RWPE1 (cell line): ENCODE data around the gene HCN4.

Experiments
- CTCF ChIA-PET: fragments of 350-600 bp; sonication (Branson Sonifier 250); formaldehyde crosslinking; extraction: SDS; loops from one replicate; lab custom pipeline; 2021; lab: Yijun Ruan, JAX
- POLR2A ChIA-PET: fragments of 400-600 bp; formaldehyde crosslinking; extraction: SDS; loops from one replicate; lab custom pipeline; 2020; ENCODE audit warnings: antibody characterized with exemption; ENCODE audit not compliant: low non-redundant PET; lab: Yijun Ruan, JAX
- DNase-seq: peaks from one replicate; pipeline ENCODE4 v3.0.0; 2012; ENCODE audit warnings: low spot score
- H3K27ac ChIP-seq: fragments of 450-650 bp; 2 replicates; pipeline ENCODE4 v1.5.1; 2017
- TF ChIP-seq, protein P1 (sequence below): fragments of 450-650 bp; conservative IDR thresholded peaks from 2 replicates; pipeline ENCODE4 v1.5.1; 2017; ENCODE audit warnings: low read depth, mild to moderate bottlenecking

Gene HCN4

DNA sequence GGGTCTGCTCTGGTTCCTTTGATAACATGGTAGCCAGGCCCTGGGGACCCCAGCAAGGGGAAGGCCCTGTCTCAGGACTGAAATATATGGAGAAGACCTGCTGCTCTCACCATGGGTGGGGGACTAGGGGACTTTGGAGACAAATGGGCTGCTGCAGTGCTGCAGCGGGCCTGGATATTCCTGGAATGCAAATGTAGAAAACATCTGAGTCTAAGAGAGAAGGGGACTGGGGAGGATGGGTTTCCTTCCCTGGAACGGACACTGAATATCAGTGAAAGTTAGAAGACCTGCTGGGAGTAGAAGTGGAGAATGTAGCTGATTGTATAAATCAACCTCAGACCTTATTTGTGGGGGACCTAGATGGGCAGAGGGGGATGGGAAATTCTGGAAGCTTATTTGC is 3.1 kb upstream of the HCN4 start:
- TF ChIP-seq, protein P1, sequence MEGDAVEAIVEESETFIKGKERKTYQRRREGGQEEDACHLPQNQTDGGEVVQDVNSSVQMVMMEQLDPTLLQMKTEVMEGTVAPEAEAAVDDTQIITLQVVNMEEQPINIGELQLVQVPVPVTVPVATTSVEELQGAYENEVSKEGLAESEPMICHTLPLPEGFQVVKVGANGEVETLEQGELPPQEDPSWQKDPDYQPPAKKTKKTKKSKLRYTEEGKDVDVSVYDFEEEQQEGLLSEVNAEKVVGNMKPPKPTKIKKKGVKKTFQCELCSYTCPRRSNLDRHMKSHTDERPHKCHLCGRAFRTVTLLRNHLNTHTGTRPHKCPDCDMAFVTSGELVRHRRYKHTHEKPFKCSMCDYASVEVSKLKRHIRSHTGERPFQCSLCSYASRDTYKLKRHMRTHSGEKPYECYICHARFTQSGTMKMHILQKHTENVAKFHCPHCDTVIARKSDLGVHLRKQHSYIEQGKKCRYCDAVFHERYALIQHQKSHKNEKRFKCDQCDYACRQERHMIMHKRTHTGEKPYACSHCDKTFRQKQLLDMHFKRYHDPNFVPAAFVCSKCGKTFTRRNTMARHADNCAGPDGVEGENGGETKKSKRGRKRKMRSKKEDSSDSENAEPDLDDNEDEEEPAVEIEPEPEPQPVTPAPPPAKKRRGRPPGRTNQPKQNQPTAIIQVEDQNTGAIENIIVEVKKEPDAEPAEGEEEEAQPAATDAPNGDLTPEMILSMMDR, result no peak
- H3K27ac ChIP-seq, result no peak overlapping the region
- DNase-seq, result no peak
- ChIA-PET CTCF (interaction anchor here (0.7 kb wide), 1 partner anchor 40 kb away, joined by 5 read pairs; no protein-coding TSS in a partner anchor), POLR2A (no interaction called here)

DNA sequence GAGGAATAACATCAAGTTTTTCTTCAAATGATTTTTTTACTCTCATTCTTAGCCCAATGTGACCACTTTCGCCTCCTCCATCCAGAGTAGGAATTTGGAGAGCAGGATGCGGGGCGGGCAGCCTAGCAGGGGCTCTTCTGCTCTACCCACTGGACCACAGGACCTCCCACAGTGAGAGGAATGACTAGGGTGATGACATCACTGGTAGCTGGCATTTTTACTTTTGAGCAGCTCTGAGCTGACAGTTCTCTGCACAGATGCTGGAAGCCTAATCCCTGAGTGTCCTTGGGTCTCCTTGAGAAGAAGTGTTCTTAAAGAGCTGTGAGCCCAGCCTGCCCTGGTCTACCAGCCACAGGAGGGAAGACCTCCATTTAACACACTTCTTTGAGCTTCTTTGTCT is 1.4 kb upstream of the HCN4 start:
- POLR2A ChIA-PET, result no interaction called here
- CTCF ChIA-PET, result no interaction called here
- no peak for DNase-seq
- TF ChIP-seq, protein P1, result no peak
- no peak overlapping the region for H3K27ac ChIP-seq

DNA sequence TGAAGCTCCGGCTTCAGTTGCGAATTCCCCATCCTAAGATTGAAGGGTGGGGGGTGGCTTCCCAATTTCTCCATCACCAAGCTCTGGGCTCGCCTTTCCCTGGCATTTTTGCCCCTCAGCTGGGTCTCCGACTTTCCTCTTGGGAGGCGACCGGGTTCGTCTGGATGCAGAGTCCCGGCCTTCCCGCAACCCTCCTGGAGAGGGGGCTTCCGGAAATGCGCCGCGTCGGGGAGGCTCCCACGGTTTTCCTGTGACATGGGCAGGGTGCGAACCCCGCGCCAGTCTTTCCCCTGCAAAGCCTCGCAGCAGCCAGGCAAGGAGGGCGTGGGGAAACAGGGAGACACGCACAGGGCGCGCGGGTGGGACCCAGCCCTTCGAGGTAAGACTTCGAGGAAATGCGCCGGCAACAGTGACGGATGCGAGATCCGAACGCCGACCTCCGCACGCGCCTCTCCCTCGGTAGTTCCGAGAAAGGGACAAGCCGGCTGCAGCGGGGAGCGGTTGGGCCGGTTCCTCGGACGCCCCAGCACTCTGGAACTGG is 466 bp upstream of the HCN4 start:
- no peak overlapping the region for H3K27ac ChIP-seq
- no peak for DNase-seq
- TF ChIP-seq, protein P1, result no peak
- CTCF ChIA-PET, result interaction anchor here (0.7 to 1.0 kb wide), 4 partner anchors 11 to 1172 kb away, joined by 3 read pairs; partner anchors contain the start of gene GRAMD2A
- POLR2A ChIA-PET, result no interaction called here

DNA sequence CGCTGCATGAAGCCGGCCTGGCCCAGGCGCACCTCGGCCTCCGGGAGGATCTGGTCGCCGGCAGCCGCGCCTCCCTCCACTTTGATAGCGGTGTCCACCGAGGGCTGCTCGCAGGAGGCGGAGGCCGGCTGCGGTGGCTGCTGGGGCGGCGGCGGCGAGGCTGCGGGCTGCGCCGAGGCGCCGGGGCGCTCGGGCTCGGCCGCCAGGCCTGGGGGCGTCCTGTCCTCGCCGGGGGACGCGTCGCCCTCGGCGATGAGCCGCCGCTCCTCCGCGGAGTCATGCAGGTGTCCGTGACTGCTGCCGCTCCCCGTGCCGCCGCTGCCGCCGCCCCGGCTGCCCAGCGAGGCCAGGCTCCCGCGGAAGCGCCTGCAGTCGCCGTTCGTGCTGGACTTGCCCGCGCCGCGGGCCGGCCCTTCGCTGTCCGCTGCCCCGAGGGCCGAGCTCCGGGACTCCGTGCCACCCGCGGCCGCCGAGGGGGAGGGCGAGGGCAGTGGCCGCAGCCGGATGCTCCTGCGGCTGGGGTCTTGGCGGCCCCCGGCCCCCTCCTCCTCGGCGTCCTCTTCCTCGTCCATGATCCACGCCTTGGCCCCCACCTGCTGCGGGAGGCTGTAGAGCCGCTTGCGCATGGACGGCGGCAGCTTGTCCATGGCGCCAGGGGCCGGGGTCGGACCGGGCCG is 996 bp downstream of the HCN4 start:
- TF ChIP-seq, protein P1, result no peak
- POLR2A ChIA-PET, result no interaction called here
- H3K27ac ChIP-seq, result no peak overlapping the region
- CTCF ChIA-PET, result interaction anchor here (0.6 kb wide), 1 partner anchor 46 kb away, joined by 3 read pairs; no protein-coding TSS in a partner anchor
- DNase-seq, result no peak

DNA sequence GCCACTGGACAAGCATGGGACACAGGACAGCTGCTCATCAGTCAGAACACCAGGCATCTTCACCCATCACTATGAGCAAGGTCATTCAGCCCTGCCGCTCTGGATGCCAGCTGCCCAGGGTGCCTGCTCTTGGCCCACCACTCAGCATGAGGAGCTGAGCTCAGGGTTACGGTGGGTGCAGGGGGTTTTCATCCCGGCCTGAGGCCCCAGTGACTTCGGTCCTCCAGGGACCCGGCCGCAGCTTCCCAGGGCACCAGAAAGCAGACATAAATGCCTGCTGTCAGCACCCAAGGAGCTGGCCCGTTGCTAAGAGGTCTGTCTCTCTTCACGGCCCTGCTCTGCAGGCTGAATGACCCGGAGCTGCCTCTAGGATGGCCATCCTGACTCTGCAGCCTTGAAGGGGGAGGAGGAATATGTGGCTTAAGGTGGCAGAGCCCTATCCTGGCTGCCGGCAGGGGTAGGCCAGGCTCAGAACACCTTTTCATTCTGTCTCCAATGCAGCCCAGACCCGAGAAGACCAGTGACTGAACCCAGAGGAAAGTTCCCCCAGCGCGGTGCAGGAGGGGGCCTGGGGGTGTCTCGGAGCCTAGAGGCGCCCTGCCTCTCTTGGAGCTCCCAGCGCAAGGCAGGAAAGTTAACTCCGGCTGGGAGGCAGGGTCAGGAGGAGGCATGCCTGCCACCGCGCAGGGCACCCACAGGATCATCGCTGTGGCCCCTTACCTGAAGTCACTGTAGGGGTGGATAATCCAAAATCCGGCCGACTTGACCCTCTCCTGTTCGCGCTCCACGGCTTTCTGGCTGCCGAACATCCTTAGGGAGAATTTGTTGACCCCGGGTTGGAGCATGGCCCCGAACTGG is 1.8 kb downstream of the HCN4 start:
- TF ChIP-seq, protein P1, result no peak
- ChIA-PET CTCF (interaction anchor here (0.6 kb wide), 2 partner anchors 47 to 886 kb away, joined by 3 read pairs; no protein-coding TSS in a partner anchor), POLR2A (no interaction called here)
- no peak overlapping the region for H3K27ac ChIP-seq
- DNase-seq, result no peak

DNA sequence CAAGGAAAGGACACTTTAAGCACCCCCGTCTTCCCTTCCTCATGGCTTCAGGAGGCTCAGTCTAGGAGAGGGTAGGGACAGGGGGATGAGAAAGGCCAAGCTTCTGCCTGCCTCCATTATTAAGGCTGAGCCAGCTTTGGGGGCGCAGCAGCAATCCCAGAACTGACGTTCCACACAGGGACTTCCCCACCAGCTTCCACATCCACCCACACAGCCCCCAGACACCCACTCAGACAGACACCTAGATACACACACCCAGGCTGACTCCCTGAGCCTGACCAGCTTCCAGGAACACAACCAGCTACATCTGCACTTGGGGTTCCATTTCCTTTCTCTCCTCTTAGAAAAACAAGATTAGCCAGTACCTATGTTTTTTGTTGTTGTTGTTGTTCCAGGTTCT is 4.7 kb downstream of the HCN4 start:
- no peak for DNase-seq
- ChIA-PET CTCF (interaction anchor here (0.7 kb wide), 1 partner anchor 66 kb away, joined by 3 read pairs; no protein-coding TSS in a partner anchor), POLR2A (no interaction called here)
- no peak overlapping the region for H3K27ac ChIP-seq
- TF ChIP-seq, protein P1, result no peak
